Hepatocyte (in vitro differentiated cells): Measurements from ENCODE around the gene CYREN. TPM values are rescaled to one million over a fixed set of nuclear protein-coding genes. Genes with fewer than 3 reads are reported as not detected.

Source experiments
- DNase-seq: peaks from one replicate; pipeline ENCODE4 v3.0.0-alpha.2; 2016; ENCODE audit warnings: low spot score
- H2AFZ ChIP-seq: fragments of 200-600 bp; sonication (generic); 2 replicates; pipeline ENCODE4 v1.6.0; 2016; ENCODE audit warnings: antibody characterized with exemption, mild to moderate bottlenecking
- H3K27ac ChIP-seq: fragments of 200-600 bp; sonication (generic); 2 replicates; pipeline ENCODE4 v1.5.1; 2016; ENCODE audit warnings: mild to moderate bottlenecking
- H3K27me3 ChIP-seq: fragments of 200-600 bp; sonication (generic); 2 replicates; pipeline ENCODE4 v1.6.1; 2016
- H3K36me3 ChIP-seq: fragments of 200-600 bp; sonication (generic); replicated peaks from 2 replicates; pipeline ENCODE4 v1.5.1; 2016; ENCODE audit warnings: low read depth; ENCODE audit not compliant: insufficient read depth
- H3K4me1 ChIP-seq: fragments of 200-600 bp; sonication (generic); 2 replicates; pipeline ENCODE4 v1.5.1; 2016; ENCODE audit warnings: mild to moderate bottlenecking, moderate library complexity; ENCODE audit not compliant: insufficient read depth
- H3K4me2 ChIP-seq: fragments of 200-600 bp; sonication (generic); 2 replicates; pipeline ENCODE4 v1.6.0; 2016
- H3K4me3 ChIP-seq: fragments of 200-600 bp; sonication (generic); 2 replicates; pipeline ENCODE4 v1.5.1; 2016; ENCODE audit warnings: mild to moderate bottlenecking
- H3K79me2 ChIP-seq: fragments of 200-600 bp; sonication (generic); 2 replicates; pipeline ENCODE4 v1.6.0; 2017; ENCODE audit warnings: mild to moderate bottlenecking
- H3K9me2 ChIP-seq: fragments of 200-600 bp; sonication (generic); replicated peaks from 2 replicates; pipeline ENCODE4 v1.6.0; 2017; ENCODE audit warnings: mild to moderate bottlenecking; ENCODE audit not compliant: insufficient read depth
- H3K9me3 ChIP-seq: fragments of 200-600 bp; sonication (generic); 2 replicates; pipeline ENCODE4 v1.5.1; 2016; ENCODE audit warnings: low read depth, mild to moderate bottlenecking
- H4K20me1 ChIP-seq: fragments of 200-600 bp; sonication (generic); 2 replicates; pipeline ENCODE4 v1.6.0; 2016; ENCODE audit warnings: mild to moderate bottlenecking; ENCODE audit not compliant: insufficient read depth, poor library complexity, severe bottlenecking
- CTCF ChIP-seq: fragments of 200-600 bp; sonication (generic); IDR thresholded peaks from 2 replicates; pipeline ENCODE4 v1.5.1; 2016; ENCODE audit warnings: antibody characterized with exemption, mild to moderate bottlenecking; ENCODE audit not compliant: poor library complexity
- EZH2 ChIP-seq: fragments of 200-600 bp; sonication (generic); IDR thresholded peaks from 2 replicates; pipeline ENCODE4 v1.6.1; 2016; ENCODE audit warnings: antibody characterized with exemption, mild to moderate bottlenecking, borderline replicate concordance
- EZH2phosphoT487 ChIP-seq: fragments of 200-600 bp; sonication (generic); IDR thresholded peaks from one replicate; pipeline ENCODE4 v1.6.1; 2018; ENCODE audit warnings: antibody characterized with exemption, mild to moderate bottlenecking, low read depth, moderate library complexity; ENCODE audit not compliant: unreplicated experiment, severe bottlenecking
- WGBS: methylation state at CpG from one replicate; pipeline ENCODE4 v1.1.6; 2016; ENCODE audit warnings: low lambda C conversion rate; ENCODE audit errors: missing lambda C conversion rate; 5-methylcytosine and 5-hydroxymethylcytosine counted together
- polyA plus RNA-seq: library from polyadenylated mRNA; unstranded; fragments of >200 nt; fragmentation: Nextera tagmentation; extraction: Ambion mirVana; gene quantifications from 2 replicates; pipeline ENCODE4 v1.2.1, GENCODE V29; 2016
- total RNA-seq: library from RNA; depleted of rRNA; stranded (reverse); fragments of >200 nt; gene quantifications from 2 replicates; pipeline ENCODE4 v1.2.3, GENCODE V29; 2014

Gene CYREN
- total and polyA plus RNA-seq, 2 experiments from 2014 or later, result 43.2 to 45.2 TPM

DNA sequence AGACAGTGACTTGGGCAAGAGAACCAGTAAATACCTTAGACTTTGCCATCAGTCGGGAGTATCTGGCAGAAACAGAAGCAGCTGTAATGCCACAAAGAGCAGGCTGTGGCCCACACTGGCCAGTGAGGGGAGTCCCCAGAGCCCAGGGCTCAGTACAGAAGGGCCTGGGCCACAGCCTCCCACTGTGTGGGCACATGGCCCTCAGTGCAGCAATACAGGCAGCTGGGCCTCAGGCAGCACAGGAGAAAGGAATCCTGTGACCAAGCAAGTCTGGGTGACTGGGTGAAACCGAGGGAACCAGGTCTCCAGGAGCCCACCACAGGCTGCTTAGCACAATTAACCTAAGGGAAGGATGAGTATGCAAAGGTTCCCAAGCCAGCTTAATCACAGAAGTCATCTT lies 26.8 kb upstream of the CYREN start:
- H3K4me1 ChIP-seq, result no peaks in the 10 kb centered on the region
- no peaks in the 10 kb centered on the region for H3K9me3 ChIP-seq
- no peaks in the 10 kb centered on the region for H3K36me3 ChIP-seq
- H3K79me2 ChIP-seq, result no peaks in the 10 kb centered on the region
- no peak overlapping the region for H3K27ac ChIP-seq
- no peaks in the 10 kb centered on the region for H3K9me2 ChIP-seq
- TF ChIP-seq EZH2, result no peak
- no peak for TF ChIP-seq CTCF
- TF ChIP-seq EZH2phosphoT487, result no peak
- H3K4me2 ChIP-seq, result no peak overlapping the region
- no peak for DNase-seq
- no peak overlapping the region for H2AFZ ChIP-seq
- H4K20me1 ChIP-seq, result no peaks in the 10 kb centered on the region
- H3K4me3 ChIP-seq, result no peak overlapping the region
- WGBS, result 94% methylated on average over 2 of the region's 2 CpGs
- no peaks in the 10 kb centered on the region for H3K27me3 ChIP-seq

GRCh38 chr7:135195968-135196629 lies 25.6 kb upstream of the CYREN start:
- Histone ChIP-seq H3K27me3 (no peaks in the 10 kb centered on the region), H3K36me3 (no peaks in the 10 kb centered on the region), H3K79me2 (no peaks in the 10 kb centered on the region), H3K27ac (no peak overlapping the region), H3K4me2 (no peak overlapping the region), H4K20me1 (no peaks in the 10 kb centered on the region), H3K4me3 (no peak overlapping the region), H3K9me3 (no peaks in the 10 kb centered on the region), H2AFZ (no peak overlapping the region), H3K9me2 (no peaks in the 10 kb centered on the region), H3K4me1 (no peaks in the 10 kb centered on the region)
- 95% methylated on average over 14 of the region's 14 CpGs for WGBS
- DNase-seq, result no peak
- TF ChIP-seq CTCF, result no peak
- TF ChIP-seq EZH2, result no peak
- no peak for TF ChIP-seq EZH2phosphoT487

GRCh38 chr7:135195156-135195555 lies 24.6 kb upstream of the CYREN start:
- no peak for DNase-seq
- no peaks in the 10 kb centered on the region for H3K36me3 ChIP-seq

More at GRCh38 chr7:135195156-135195555, 24.6 kb upstream of the CYREN start:
- Histone ChIP-seq H2AFZ (no peak overlapping the region), H3K9me2 (no peaks in the 10 kb centered on the region), H3K4me3 (no peak overlapping the region), H3K27ac (no peak overlapping the region), H3K9me3 (no peaks in the 10 kb centered on the region), H4K20me1 (no peaks in the 10 kb centered on the region), H3K79me2 (no peaks in the 10 kb centered on the region), H3K4me1 (no peaks in the 10 kb centered on the region), H3K27me3 (no peaks in the 10 kb centered on the region), H3K4me2 (no peak overlapping the region)
- TF ChIP-seq EZH2 (no peak), EZH2phosphoT487 (no peak), CTCF (no peak)
- WGBS, result 84% methylated on average over 4 of the region's 4 CpGs
